Mucosa of stomach (tissue), 1 donor: ENCODE results near the gene UTF1.

Experiments
- H3K27me3 ChIP-seq: one replicate; pipeline ENCODE4 v1.7.0; 2013; ENCODE audit warnings: mild to moderate bottlenecking, low read length; ENCODE audit not compliant: control insufficient read depth, insufficient read depth
- H3K36me3 ChIP-seq: one replicate; pipeline ENCODE4 v1.7.0; 2013; ENCODE audit warnings: low read length; ENCODE audit not compliant: control insufficient read depth, insufficient read depth
- H3K4me1 ChIP-seq: one replicate; pipeline ENCODE4 v1.7.0; 2013; ENCODE audit warnings: mild to moderate bottlenecking, low read length; ENCODE audit not compliant: control insufficient read depth, insufficient read depth
- H3K4me3 ChIP-seq: one replicate; pipeline ENCODE4 v1.7.0; 2013; ENCODE audit warnings: low read length
- H3K9ac ChIP-seq: one replicate; pipeline ENCODE4 v1.7.0; 2013; ENCODE audit warnings: mild to moderate bottlenecking, low read length, moderate library complexity
- H3K9me3 ChIP-seq: one replicate; pipeline ENCODE4 v1.7.0; 2013; ENCODE audit warnings: mild to moderate bottlenecking, low read length, moderate library complexity; ENCODE audit not compliant: control insufficient read depth
- donor health status: Pancreatic carcinoma.

The UTF1 gene

GRCh38 chr10:133206356-133207040 is 23.5 kb upstream of the UTF1 start:
- H3K9ac ChIP-seq = no peak overlapping the region
- no peaks in the 10 kb centered on the region for H3K27me3 ChIP-seq
- no peaks in the 10 kb centered on the region for H3K4me1 ChIP-seq
- no peaks in the 10 kb centered on the region for H3K9me3 ChIP-seq
- H3K36me3 ChIP-seq = no peaks in the 10 kb centered on the region
- no peak overlapping the region for H3K4me3 ChIP-seq

GRCh38 chr10:133207041-133207600 is 22.9 kb upstream of the UTF1 start:
- no peak overlapping the region for H3K4me3 ChIP-seq
- no peaks in the 10 kb centered on the region for H3K9me3 ChIP-seq
- no peaks in the 10 kb centered on the region for H3K4me1 ChIP-seq
- no peaks in the 10 kb centered on the region for H3K27me3 ChIP-seq
- no peak overlapping the region for H3K9ac ChIP-seq
- no peaks in the 10 kb centered on the region for H3K36me3 ChIP-seq

- Histone ChIP-seq H3K9ac (no peak overlapping the region), H3K27me3 (no peaks in the 10 kb centered on the region), H3K4me3 (no peak overlapping the region), H3K9me3 (no peaks in the 10 kb centered on the region), H3K4me1 (no peaks in the 10 kb centered on the region), H3K36me3 (no peaks in the 10 kb centered on the region)
Observed at GRCh38 chr10:133207627-133208026, 22.4 kb upstream of the UTF1 start.

- no peaks in the 10 kb centered on the region for H3K9me3 ChIP-seq
- H3K36me3 ChIP-seq = no peaks in the 10 kb centered on the region
- no peak overlapping the region for H3K9ac ChIP-seq
- H3K4me1 ChIP-seq = no peaks in the 10 kb centered on the region
- H3K27me3 ChIP-seq = no peaks in the 10 kb centered on the region
- no peak overlapping the region for H3K4me3 ChIP-seq
Observed at GRCh38 chr10:133208466-133208865, 21.6 kb upstream of the UTF1 start.

- no peaks in the 10 kb centered on the region for H3K27me3 ChIP-seq
- no peak overlapping the region for H3K4me3 ChIP-seq
- H3K36me3 ChIP-seq = no peaks in the 10 kb centered on the region
- H3K9ac ChIP-seq = no peak overlapping the region
- H3K9me3 ChIP-seq = no peaks in the 10 kb centered on the region
- H3K4me1 ChIP-seq = no peaks in the 10 kb centered on the region
Observed at GRCh38 chr10:133209117-133209516, 20.9 kb upstream of the UTF1 start.

GRCh38 chr10:133209641-133210040 is 20.4 kb upstream of the UTF1 start:
- H3K9me3 ChIP-seq = no peaks in the 10 kb centered on the region
- no peaks in the 10 kb centered on the region for H3K36me3 ChIP-seq

GRCh38 chr10:133210398-133211140 is 19.4 kb upstream of the UTF1 start:
- Histone ChIP-seq H3K4me3 (no peak overlapping the region), H3K4me1 (no peaks in the 10 kb centered on the region), H3K9ac (no peak overlapping the region), H3K36me3 (no peaks in the 10 kb centered on the region), H3K27me3 (no peaks in the 10 kb centered on the region), H3K9me3 (no peaks in the 10 kb centered on the region)

More at GRCh38 chr10:133209641-133210040, 20.4 kb upstream of the UTF1 start:
- H3K27me3 ChIP-seq = no peaks in the 10 kb centered on the region
- H3K9ac ChIP-seq = no peak overlapping the region
- H3K4me3 ChIP-seq = no peak overlapping the region
- H3K4me1 ChIP-seq = no peaks in the 10 kb centered on the region

- no peak overlapping the region for H3K4me3 ChIP-seq
- no peak overlapping the region for H3K9ac ChIP-seq
- H3K4me1 ChIP-seq = no peaks in the 10 kb centered on the region
- H3K27me3 ChIP-seq = no peaks in the 10 kb centered on the region
- no peaks in the 10 kb centered on the region for H3K36me3 ChIP-seq
- no peaks in the 10 kb centered on the region for H3K9me3 ChIP-seq
Observed at GRCh38 chr10:133211141-133211830, 18.7 kb upstream of the UTF1 start.

GRCh38 chr10:133211959-133212852 is 17.8 kb upstream of the UTF1 start:
- Histone ChIP-seq H3K27me3 (no peaks in the 10 kb centered on the region), H3K36me3 (no peaks in the 10 kb centered on the region)

GRCh38 chr10:133212853-133213494 is 17.0 kb upstream of the UTF1 start:
- no peak overlapping the region for H3K4me3 ChIP-seq
- no peaks in the 10 kb centered on the region for H3K9me3 ChIP-seq
- no peaks in the 10 kb centered on the region for H3K36me3 ChIP-seq
- no peaks in the 10 kb centered on the region for H3K4me1 ChIP-seq
- no peaks in the 10 kb centered on the region for H3K27me3 ChIP-seq
- no peak overlapping the region for H3K9ac ChIP-seq

More at GRCh38 chr10:133211959-133212852, 17.8 kb upstream of the UTF1 start:
- H3K4me1 ChIP-seq = no peaks in the 10 kb centered on the region
- no peak overlapping the region for H3K9ac ChIP-seq
- H3K9me3 ChIP-seq = no peaks in the 10 kb centered on the region
- H3K4me3 ChIP-seq = no peak overlapping the region
